Heart right ventricle (tissue), 16 donors: ENCODE measurements around the gene CPB2. TPM values are rescaled to one million over a fixed set of nuclear protein-coding genes. Genes with fewer than 3 reads are reported as not detected.

Source experiments
- ATAC-seq, 8 donors: fragments of 200-7000 bp; cut with Tn5 transposase; one replicate each; pipeline ENCODE4 v1.9.1; 2020; ENCODE audit warnings: mild to moderate bottlenecking in 8 of 8, moderate library complexity in 8 of 8, moderate number of reproducible peaks in 1 of 8
- DNase-seq, 2 donors: peaks; one replicate each; pipeline ENCODE4 v3.0.0-alpha.2; 2020
- H3K27ac ChIP-seq, 10 donors: fragments of 200-600 bp; sonication (generic) in 2 of 10; one replicate each; pipeline versions ENCODE4 v1.5.0 to v1.8.0; 2020 to 2022; ENCODE audit warnings: mild to moderate bottlenecking in 3 of 10
- H3K27me3 ChIP-seq, 7 donors: fragments of 200-600 bp; one replicate each; pipeline ENCODE4 v1.8.0; 2021 to 2022; ENCODE audit warnings: mild to moderate bottlenecking in 2 of 7
- H3K36me3 ChIP-seq, 9 donors: fragments of 200-600 bp; sonication (generic) in 1 of 9; one replicate each; pipeline versions ENCODE4 v1.5.0 to v1.8.0; 2020 to 2022; ENCODE audit warnings: mild to moderate bottlenecking in 2 of 9
- H3K4me1 ChIP-seq, 9 donors: fragments of 200-600 bp; sonication (generic) in 1 of 9; one replicate each; pipeline versions ENCODE4 v1.5.0 to v1.8.0; 2020 to 2022; ENCODE audit warnings: mild to moderate bottlenecking in 4 of 9
- H3K4me3 ChIP-seq, 10 donors: fragments of 200-600 bp; sonication (generic) in 2 of 10; one replicate each; pipeline versions ENCODE4 v1.5.0 to v1.8.0; 2020 to 2022; ENCODE audit warnings: mild to moderate bottlenecking in 7 of 10, moderate library complexity in 2 of 10
- H3K9me3 ChIP-seq, 11 donors: fragments of 200-600 bp in 10 of 11; sonication (generic) in 2 of 11; one replicate each; pipeline versions ENCODE4 v1.5.0 to v1.8.0; 2013 to 2022; ENCODE audit warnings: mild to moderate bottlenecking in 2 of 11, control low read depth in 1 of 11, moderate library complexity in 1 of 11
- CTCF ChIP-seq, 9 donors: fragments of 200-600 bp; sonication (generic) in 2 of 9; IDR thresholded peaks; one replicate each; pipeline versions ENCODE4 v1.5.0 to v1.8.0; 2021 to 2022; ENCODE audit warnings: antibody characterized with exemption in 9 of 9, mild to moderate bottlenecking in 5 of 9, moderate library complexity in 1 of 9
- WGBS, 2 donors: extraction: QIAGEN DNeasy Blood & Tissue Kit; methylation state at CpG; one replicate each; pipeline ENCODE4 v1.1.7; 2013; ENCODE audit warnings: inconsistent platforms in 1 of 2; 5-methylcytosine and 5-hydroxymethylcytosine counted together
- intact Hi-C, 10 donors: fragments of 100-400 bp; cut with DNase I; formaldehyde crosslinking; loops; one replicate each; pipeline versions ENCODE4 v1.11.1 to v1.14.2; 2022
- polyA plus RNA-seq, 2 donors: library from polyadenylated mRNA; stranded (reverse); fragments of 200-250 nt; gene quantifications; one replicate each; pipeline ENCODE4 v1.2.3, GENCODE V29; 2013
- total RNA-seq, 10 donors: library from RNA; stranded (reverse); fragmentation: NEBNext Ultra II Directional in 3 of 10; extraction: Animal tissue kit (Norgen Biotek cat#: 25700) in 3 of 10; gene quantifications; one replicate each; pipeline versions ENCODE4 v1.2.1 to v1.2.4, GENCODE V29; 2021 to 2023
- donor health status: Arrhythmogenic right ventricular cardiomyopathy.
- donor health status: ischemic (EF 13 %, LVEDD 7.1; RV severe dilation, severe dysfunction).
- donor health status: healthy with polysubstance abuse.
- donor health status: DM: no; HTN: yes; CAD: no.
- donor health status: DM: no; HTN: no; CAD: no.
- donor health status: ischemic (EF 25% LVEDD 6.9; RV normal size, moderate dysfunction).
- donor health status: ischemic (EF 25% LVEDD 5.7; RV mildly dilated, moderate dysfunction).
- donor health status: healthy.
- donor health status: DM: yes; HTN: yes; CAD: no.
- donor health status: Ischemic cardiomyopathy.
- donor health status: ischemic (EF 35%, LVEDD 5.7; RV mildly dilated, moderate dysfunction).
- donor health status: nonischemic (EF 11% LVEDD 7.7; RV severe dilation, severe dysfunction).
- donor health status: DM: yes; HTN: yes; CAD: no.
- donor health status: PGD.
- donor health status: ischemic (EF 29% LVEDD 5.4; RV normal size, mild dysfunction).
- donor health status: nonischemic (EF 23%, LVEDD 6.1; RV moderate dilation, normal function).

CPB2 gene
- total and polyA plus RNA-seq, 12 donors, result not detected

GRCh38 chr13:46136688-46137087 is 31.9 kb upstream of the CPB2 start:
- intact Hi-C loops, result no loop called here
- H3K36me3 ChIP-seq, result peaks cover 0 to 100% (median 0%) of the 10 kb centered on the region in 9 donors
- H3K4me3 ChIP-seq, result no peak overlapping the region
- no peak for DNase-seq
- peaks cover 0 to 34% (median 5%) of the 10 kb centered on the region in 7 donors for H3K27me3 ChIP-seq
- ATAC-seq, result no peak
- 73 to 76% methylated on average over 4 of the region's 4 CpGs for WGBS, 2 donors
- no peaks in the 10 kb centered on the region for H3K9me3 ChIP-seq
- no peaks in the 10 kb centered on the region for H3K4me1 ChIP-seq
- no peak for TF ChIP-seq CTCF (IDR thresholded peaks at IDR 0.05)
- no peak overlapping the region for H3K27ac ChIP-seq

GRCh38 chr13:46134961-46135522 is 30.2 kb upstream of the CPB2 start:
- TF ChIP-seq CTCF (IDR thresholded peaks at IDR 0.05), result no peak
- no peak for DNase-seq
- intact Hi-C loops, result no loop called here
- Histone ChIP-seq H3K4me1 (no peaks in the 10 kb centered on the region), H3K9me3 (no peaks in the 10 kb centered on the region), H3K4me3 (no peak overlapping the region), H3K27me3 (peaks cover 0 to 37% (median 9%) of the 10 kb centered on the region in 7 donors), H3K27ac (no peak overlapping the region), H3K36me3 (peaks cover 0 to 100% (median 0%) of the 10 kb centered on the region in 9 donors)
- no peak for ATAC-seq
- WGBS, 2 donors, result 62 to 65% methylated on average over 4 of the region's 4 CpGs

GRCh38 chr13:46134494-46134893 is 29.7 kb upstream of the CPB2 start:
- DNase-seq, result no peak
- peaks cover 0 to 100% (median 0%) of the 10 kb centered on the region in 9 donors for H3K36me3 ChIP-seq
- ATAC-seq, result no peak
- intact Hi-C loops, result no loop called here
- H3K4me1 ChIP-seq, result no peaks in the 10 kb centered on the region
- H3K9me3 ChIP-seq, result no peaks in the 10 kb centered on the region
- 93 to 95% methylated on average over 2 of the region's 2 CpGs for WGBS, 2 donors
- H3K27me3 ChIP-seq, result peaks cover 0 to 42% (median 15%) of the 10 kb centered on the region in 7 donors
- TF ChIP-seq CTCF (IDR thresholded peaks at IDR 0.05), result no peak
- no peak overlapping the region for H3K4me3 ChIP-seq
- H3K27ac ChIP-seq, result no peak overlapping the region

- peaks cover 0 to 100% (median 0%) of the 10 kb centered on the region in 9 donors for H3K36me3 ChIP-seq
- intact Hi-C loops, result no loop called here
- ATAC-seq (no peak), DNase-seq (no peak)
- H3K9me3 ChIP-seq, result no peaks in the 10 kb centered on the region
- peaks cover 0 to 47% (median 19%) of the 10 kb centered on the region in 7 donors for H3K27me3 ChIP-seq
- no peak overlapping the region for H3K4me3 ChIP-seq
- WGBS, 2 donors, result 83 to 84% methylated on average over 3 of the region's 3 CpGs
- no peak for TF ChIP-seq CTCF (IDR thresholded peaks at IDR 0.05)
- H3K4me1 ChIP-seq, result no peaks in the 10 kb centered on the region
- no peak overlapping the region for H3K27ac ChIP-seq
These were observed 27.3 kb upstream of the CPB2 start for GRCh38 chr13:46132109-46132508.
